Naive B cell (primary cell): ENCODE results near the gene TMEM207. TPM values are rescaled to one million over a fixed set of nuclear protein-coding genes. Genes with fewer than 3 reads are reported as not detected.
"Not testable (repeated sequence)": the region's sequence is repeated elsewhere in the genome, so short reads cannot be mapped to it uniquely, and the experiment has no call there.

ENCODE experiments used
- ATAC-seq, 2 donors: fragments of 150-1000 bp; cut with Tn5 transposase; 2 replicates each; pipeline ENCODE4 v1.10.0; 2021; ENCODE audit warnings: low read depth in 2 of 2, mild to moderate bottlenecking in 2 of 2, moderate library complexity in 2 of 2
- DNase-seq: peaks from one replicate; pipeline ENCODE4 v3.0.0; 2022
- H3K27ac Mint-ChIP-seq, 6 donors: one replicate each; pipeline ENCODE4 v1.8.0; 2020 to 2022; ENCODE audit warnings: mild to moderate bottlenecking in 6 of 6, mixed read lengths in 6 of 6, moderate library complexity in 5 of 6, inconsistent platforms in 2 of 6
- H3K27me3 Mint-ChIP-seq, 3 donors: one replicate each; pipeline ENCODE4 v1.8.0; 2021 to 2022; ENCODE audit warnings: mixed read lengths in 3 of 3, mild to moderate bottlenecking in 1 of 3
- H3K36me3 Mint-ChIP-seq, 2 donors: one replicate each; pipeline ENCODE4 v1.8.0; 2020 to 2022; ENCODE audit warnings: mixed read lengths in 2 of 2, inconsistent platforms in 1 of 2, mild to moderate bottlenecking in 1 of 2
- H3K4me1 Mint-ChIP-seq, 3 donors: one replicate each; pipeline ENCODE4 v1.8.0; 2020 to 2022; ENCODE audit warnings: mixed read lengths in 3 of 3, inconsistent platforms in 1 of 3, mild to moderate bottlenecking in 1 of 3, moderate library complexity in 1 of 3
- H3K4me3 Mint-ChIP-seq, 8 donors: one replicate each; pipeline ENCODE4 v1.8.0; 2020 to 2022; ENCODE audit warnings: mild to moderate bottlenecking in 8 of 8, mixed read lengths in 8 of 8, moderate library complexity in 8 of 8, inconsistent platforms in 2 of 8
- H3K9me3 Mint-ChIP-seq, 7 donors: one replicate each; pipeline ENCODE4 v1.8.0; 2020 to 2022; ENCODE audit warnings: mixed read lengths in 7 of 7, mild to moderate bottlenecking in 5 of 7, inconsistent platforms in 2 of 7, moderate library complexity in 1 of 7
- polyA plus RNA-seq, 6 donors: library from polyadenylated mRNA; unstranded; fragments of 300-500 nt; fragmentation: Illumina TruSeq; gene quantifications; one replicate each; pipeline ENCODE4 v1.2.3, GENCODE V29; 2021; ENCODE audit warnings: low read depth in 6 of 6

Gene TMEM207
- polyA plus RNA-seq, 6 donors from 2014 or later, result not detected

- H3K36me3 Mint-ChIP-seq, result no peaks in the 10 kb centered on the region
- DNase-seq, result no peak
- H3K27me3 Mint-ChIP-seq, result peaks cover under 1 to 16% (median 9%) of the 10 kb centered on the region in 3 donors
These were observed 32.1 kb upstream of the TMEM207 start for GRCh38 chr3:190481779-190482178.

DNA sequence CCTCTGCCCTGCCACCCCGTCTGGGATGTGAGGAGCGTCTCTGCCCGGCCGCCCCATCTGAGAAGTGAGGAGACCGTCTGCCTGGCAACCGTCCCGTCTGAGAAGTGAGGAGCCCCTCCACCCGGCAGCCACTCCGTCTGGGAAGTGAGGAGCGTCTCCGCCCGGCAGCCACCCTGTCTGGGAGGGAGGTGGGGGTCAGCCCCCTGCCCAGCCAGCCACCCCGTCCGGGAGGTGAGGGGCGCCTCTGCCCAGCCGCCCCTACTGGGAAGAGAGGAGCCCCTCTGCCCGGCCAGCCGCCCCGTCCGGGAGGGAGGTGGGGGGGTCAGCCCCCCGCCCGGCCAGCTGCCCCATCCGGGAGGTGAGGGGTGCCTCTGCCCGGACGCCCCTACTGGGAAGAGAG is 23.6 kb upstream of the TMEM207 start:
- H3K4me3 Mint-ChIP-seq, H3K27me3 Mint-ChIP-seq, H3K36me3 Mint-ChIP-seq, H3K27ac Mint-ChIP-seq, ATAC-seq, H3K4me1 Mint-ChIP-seq, DNase-seq: not testable (repeated sequence)
- H3K9me3 Mint-ChIP-seq, result peaks cover 5 to 23% (median 15%) of the 10 kb centered on the region in 7 donors

More at GRCh38 chr3:190481779-190482178, 32.1 kb upstream of the TMEM207 start:
- H3K9me3 Mint-ChIP-seq, result no peaks in the 10 kb centered on the region
- H3K4me3 Mint-ChIP-seq, result no peak overlapping the region
- H3K4me1 Mint-ChIP-seq, result no peaks in the 10 kb centered on the region
- H3K27ac Mint-ChIP-seq, result no peak overlapping the region
- no peak for ATAC-seq

- Mint-ChIP-seq H3K27me3 (peaks cover 11 to 23% (median 17%) of the 10 kb centered on the region in 3 donors), H3K36me3 (peaks cover 4 to 10% of the 10 kb centered on the region in 2 donors), H3K9me3 (peaks cover 5 to 23% (median 12%) of the 10 kb centered on the region in 7 donors), H3K4me3 (no peak overlapping the region), H3K27ac (no peak overlapping the region), H3K4me1 (no peaks in the 10 kb centered on the region)
- no peak for ATAC-seq
- no peak for DNase-seq
These were observed 18.2 kb upstream of the TMEM207 start for GRCh38 chr3:190467922-190468321.

GRCh38 chr3:190458040-190458439 is 8.3 kb upstream of the TMEM207 start:
- Mint-ChIP-seq H3K9me3 (peaks cover 0 to 4% (median 0%) of the 10 kb centered on the region in 7 donors), H3K36me3 (no peaks in the 10 kb centered on the region), H3K27me3 (peaks cover 15 to 17% (median 17%) of the 10 kb centered on the region in 3 donors), H3K27ac (no peak overlapping the region), H3K4me1 (no peaks in the 10 kb centered on the region), H3K4me3 (no peak overlapping the region)
- DNase-seq, result no peak
- ATAC-seq, result no peak

DNA sequence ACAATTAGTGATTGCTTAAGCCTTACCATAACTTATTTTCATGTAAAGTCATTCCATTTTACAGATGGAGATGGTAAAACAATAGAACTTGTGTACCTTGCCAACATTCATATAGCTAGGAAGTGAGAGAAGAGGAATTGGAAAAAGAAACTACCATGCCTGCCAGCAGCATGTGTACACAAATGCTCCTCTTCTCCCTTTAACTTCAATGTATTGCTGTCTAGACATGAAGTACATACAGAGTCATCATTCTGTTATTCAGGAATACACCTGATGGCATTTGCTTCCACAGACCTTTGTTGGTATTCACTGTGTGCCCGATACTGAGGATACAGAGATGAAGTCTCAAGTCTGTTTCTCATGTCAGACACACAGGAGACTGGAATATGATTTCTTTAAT is 7.1 kb upstream of the TMEM207 start:
- H3K9me3 Mint-ChIP-seq, result peaks cover 0 to 4% (median 0%) of the 10 kb centered on the region in 7 donors
- ATAC-seq, result no peak
- H3K27ac Mint-ChIP-seq, result no peak overlapping the region
- peaks cover 9 to 15% (median 9%) of the 10 kb centered on the region in 3 donors for H3K27me3 Mint-ChIP-seq
- no peaks in the 10 kb centered on the region for H3K36me3 Mint-ChIP-seq
- no peaks in the 10 kb centered on the region for H3K4me1 Mint-ChIP-seq
- H3K4me3 Mint-ChIP-seq, result no peak overlapping the region
- no peak for DNase-seq

GRCh38 chr3:190455828-190456227 is 6.1 kb upstream of the TMEM207 start:
- Mint-ChIP-seq H3K4me3 (no peak overlapping the region), H3K27ac (no peak overlapping the region), H3K27me3 (peaks cover 6 to 15% (median 8%) of the 10 kb centered on the region in 3 donors), H3K36me3 (no peaks in the 10 kb centered on the region), H3K4me1 (no peaks in the 10 kb centered on the region), H3K9me3 (peaks cover 0 to 4% (median 0%) of the 10 kb centered on the region in 7 donors)
- DNase-seq, result no peak
- no peak for ATAC-seq

DNA sequence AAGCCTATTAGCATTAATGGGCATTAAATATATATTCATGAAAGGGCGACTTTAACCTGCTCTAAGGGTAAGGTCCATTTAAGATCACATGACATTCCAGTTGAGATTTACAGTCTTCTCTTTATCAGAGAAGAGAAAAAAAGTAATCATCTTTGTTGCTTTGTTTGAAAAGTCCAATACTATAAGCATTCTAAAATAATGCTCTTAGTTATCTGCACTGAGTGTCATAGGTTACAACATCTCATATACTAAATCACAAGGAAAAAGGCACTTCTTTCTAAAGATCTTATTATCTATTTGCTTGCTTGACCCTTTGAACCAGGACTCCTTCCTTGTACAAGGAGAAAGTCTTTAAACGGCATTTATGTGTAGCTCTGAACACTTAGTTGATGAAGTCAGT is 1.4 kb downstream of the TMEM207 start:
- Mint-ChIP-seq H3K4me1 (no peaks in the 10 kb centered on the region), H3K9me3 (no peaks in the 10 kb centered on the region), H3K36me3 (no peaks in the 10 kb centered on the region), H3K27me3 (peaks cover 0 to 19% (median 0%) of the 10 kb centered on the region in 3 donors), H3K27ac (no peak overlapping the region), H3K4me3 (no peak overlapping the region)
- ATAC-seq (no peak), DNase-seq (no peak)

DNA sequence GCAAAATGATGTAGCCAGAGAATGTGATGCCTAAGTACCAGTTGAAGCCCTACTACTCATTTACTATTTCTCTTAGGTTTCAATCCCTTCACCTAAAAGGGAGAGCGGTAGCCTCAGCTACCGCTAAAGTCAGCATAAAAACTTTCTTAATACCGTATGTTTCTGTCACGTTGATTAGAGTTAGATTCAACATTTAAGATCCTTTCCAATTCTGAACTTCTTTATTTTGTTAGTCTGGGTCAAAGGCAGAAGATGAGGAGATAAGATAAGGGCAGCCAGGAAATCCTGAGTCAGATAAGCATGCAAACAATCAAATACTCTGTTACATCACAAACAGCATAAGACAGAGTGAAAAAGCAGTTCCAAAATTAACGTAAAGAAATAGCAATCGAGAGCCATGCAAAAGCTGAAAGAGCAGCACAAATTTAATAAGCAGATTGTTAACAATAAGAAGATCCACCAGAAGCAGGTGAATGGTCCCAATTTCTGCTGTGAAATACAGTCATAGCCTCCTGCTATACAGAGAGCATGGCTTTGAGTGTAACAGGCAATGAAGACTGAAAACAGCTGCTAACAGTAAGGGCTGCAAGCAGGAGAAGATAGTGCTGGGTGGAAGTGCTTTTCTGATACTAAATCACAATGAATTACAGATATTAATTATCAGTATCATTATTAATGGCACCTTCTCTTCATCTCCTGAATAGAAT is 3.0 kb downstream of the TMEM207 start:
- no peak for DNase-seq
- no peaks in the 10 kb centered on the region for H3K9me3 Mint-ChIP-seq
- no peak for ATAC-seq
- no peaks in the 10 kb centered on the region for H3K4me1 Mint-ChIP-seq
- peaks cover 0 to 21% (median 0%) of the 10 kb centered on the region in 3 donors for H3K27me3 Mint-ChIP-seq
- no peak overlapping the region for H3K4me3 Mint-ChIP-seq
- H3K27ac Mint-ChIP-seq, result no peak overlapping the region
- H3K36me3 Mint-ChIP-seq, result no peaks in the 10 kb centered on the region

GRCh38 chr3:190444576-190445145 is 5.0 kb downstream of the TMEM207 start:
- Mint-ChIP-seq H3K4me1 (no peaks in the 10 kb centered on the region), H3K27ac (no peak overlapping the region), H3K4me3 (no peak overlapping the region), H3K36me3 (no peaks in the 10 kb centered on the region), H3K27me3 (peaks cover 0 to 32% (median under 1%) of the 10 kb centered on the region in 3 donors), H3K9me3 (no peaks in the 10 kb centered on the region)
- no peak for DNase-seq
- no peak for ATAC-seq

GRCh38 chr3:190444006-190444405 is 5.7 kb downstream of the TMEM207 start:
- Mint-ChIP-seq H3K27me3 (peaks cover 0 to 32% (median 6%) of the 10 kb centered on the region in 3 donors), H3K27ac (no peak overlapping the region), H3K36me3 (no peaks in the 10 kb centered on the region), H3K4me3 (no peak overlapping the region), H3K4me1 (no peaks in the 10 kb centered on the region), H3K9me3 (peaks cover 0 to 3% (median 0%) of the 10 kb centered on the region in 7 donors)
- DNase-seq (no peak), ATAC-seq (no peak)

DNA sequence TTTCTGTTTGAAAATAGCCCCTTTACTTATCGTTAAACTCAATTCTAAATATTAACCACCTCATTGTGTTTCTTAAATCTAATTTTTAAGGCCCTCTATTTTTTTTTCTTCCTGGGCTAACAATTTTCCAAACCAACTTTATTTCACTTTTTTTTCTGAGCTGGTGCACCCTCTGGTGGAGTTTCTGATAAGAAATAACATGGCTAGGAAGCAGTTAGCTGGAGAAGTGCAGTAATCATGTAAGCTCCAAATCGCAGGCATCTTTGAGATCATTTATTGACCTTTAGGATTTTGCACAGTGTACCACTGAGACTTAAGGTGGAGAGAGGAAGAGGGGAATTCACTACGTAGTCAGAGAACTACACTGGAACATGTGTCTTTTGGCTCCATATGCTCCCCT is 6.4 kb downstream of the TMEM207 start:
- peaks cover 0 to 32% (median 6%) of the 10 kb centered on the region in 3 donors for H3K27me3 Mint-ChIP-seq
- H3K4me3 Mint-ChIP-seq, result no peak overlapping the region
- H3K27ac Mint-ChIP-seq, result no peak overlapping the region
- H3K4me1 Mint-ChIP-seq, result no peaks in the 10 kb centered on the region
- ATAC-seq (no peak), DNase-seq (no peak)
- H3K9me3 Mint-ChIP-seq, result peaks cover 0 to 4% (median 0%) of the 10 kb centered on the region in 7 donors
- no peaks in the 10 kb centered on the region for H3K36me3 Mint-ChIP-seq

GRCh38 chr3:190442240-190442639 is 7.5 kb downstream of the TMEM207 start:
- H3K4me3 Mint-ChIP-seq, result no peak overlapping the region
- peaks cover 0 to 4% (median 0%) of the 10 kb centered on the region in 7 donors for H3K9me3 Mint-ChIP-seq
- no peak overlapping the region for H3K27ac Mint-ChIP-seq
- DNase-seq, result no peak
- H3K36me3 Mint-ChIP-seq, result no peaks in the 10 kb centered on the region
- no peak for ATAC-seq
- H3K4me1 Mint-ChIP-seq, result no peaks in the 10 kb centered on the region
- H3K27me3 Mint-ChIP-seq, result peaks cover under 1 to 26% (median 6%) of the 10 kb centered on the region in 3 donors

DNA sequence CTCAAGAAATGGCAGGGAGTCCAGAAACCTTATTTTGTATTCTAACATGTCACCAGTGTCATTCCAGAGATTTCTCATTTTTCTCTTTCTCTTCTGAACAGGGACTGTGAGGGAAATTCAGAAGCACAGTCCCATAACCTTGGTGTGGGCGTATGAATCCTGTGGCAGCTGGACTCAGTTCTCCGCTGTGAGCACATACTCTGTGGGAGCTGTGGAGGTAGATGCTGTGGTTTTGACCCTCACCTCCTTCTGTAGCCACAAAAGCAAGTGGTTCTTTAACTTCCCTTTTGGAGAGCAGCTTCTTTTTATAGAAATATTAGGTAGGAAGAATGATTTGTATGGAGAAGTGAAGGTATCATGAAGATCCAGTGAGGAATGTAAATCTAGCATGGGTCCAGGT is 13.4 kb downstream of the TMEM207 start:
- H3K4me3 Mint-ChIP-seq, result peak overlapping the region in 1 of 8 donors; percentile 37
- ATAC-seq, result no peak
- DNase-seq, result no peak
- peaks cover 0 to 11% (median 7%) of the 10 kb centered on the region in 7 donors for H3K9me3 Mint-ChIP-seq
- H3K4me1 Mint-ChIP-seq, result no peaks in the 10 kb centered on the region
- H3K27ac Mint-ChIP-seq, result no peak overlapping the region
- H3K36me3 Mint-ChIP-seq, result no peaks in the 10 kb centered on the region
- peaks cover 19 to 22% (median 21%) of the 10 kb centered on the region in 3 donors for H3K27me3 Mint-ChIP-seq

GRCh38 chr3:190435618-190436017 is 14.1 kb downstream of the TMEM207 start:
- DNase-seq (no peak), ATAC-seq (no peak)
- Mint-ChIP-seq H3K4me3 (no peak overlapping the region), H3K9me3 (peaks cover 0 to 11% (median 7%) of the 10 kb centered on the region in 7 donors), H3K4me1 (no peaks in the 10 kb centered on the region), H3K27ac (no peak overlapping the region), H3K36me3 (no peaks in the 10 kb centered on the region), H3K27me3 (peaks cover 17 to 22% (median 19%) of the 10 kb centered on the region in 3 donors)
